Dendritic cell treated with granulocyte-macrophage colony-stimulating factor and Interleukin-4, amounts not matched to agents 40 ng/mL and 50 ng/mL, for 4 days (primary cell): ENCODE data around the gene TRIM52.

Experiments used
- H3K27ac Mint-ChIP-seq: one replicate; pipeline ENCODE4 v1.8.0; 2022; ENCODE audit warnings: mild to moderate bottlenecking, mixed read lengths
- H3K27me3 Mint-ChIP-seq: one replicate; pipeline ENCODE4 v1.8.0; 2022; ENCODE audit warnings: mild to moderate bottlenecking, mixed read lengths
- H3K36me3 Mint-ChIP-seq: one replicate; pipeline ENCODE4 v1.8.0; 2022; ENCODE audit warnings: low read depth, mixed read lengths
- H3K4me1 Mint-ChIP-seq: one replicate; pipeline ENCODE4 v1.8.0; 2022; ENCODE audit warnings: low read depth, mixed read lengths
- H3K4me3 Mint-ChIP-seq: one replicate; pipeline ENCODE4 v1.8.0; 2022; ENCODE audit warnings: mild to moderate bottlenecking, moderate library complexity, mixed read lengths
- H3K9me3 Mint-ChIP-seq: one replicate; pipeline ENCODE4 v1.8.0; 2022; ENCODE audit warnings: mixed read lengths
- intact Hi-C: fragments of 100-400 bp; cut with micrococcal nuclease; formaldehyde crosslinking; loops from one replicate; pipeline ENCODE4 v1.15.0; 2022

Gene TRIM52

GRCh38 chr5:181207214-181207959 lies 53.6 kb downstream of the TRIM52 start:
- H3K4me1 Mint-ChIP-seq: peaks cover 48% of the 10 kb centered on the region

GRCh38 chr5:181205761-181206649 lies 54.9 kb downstream of the TRIM52 start:
- H3K4me3 Mint-ChIP-seq: peak overlapping the region; percentile 89
- H3K36me3 Mint-ChIP-seq: peaks cover 10% of the 10 kb centered on the region
- H3K4me1 Mint-ChIP-seq: peaks cover 48% of the 10 kb centered on the region
- intact Hi-C loops: loop anchor here (1.0 to 5.0 kb wide), 3 partner anchors 15 to 34 kb away; partner anchors contain the start of gene TRIM41
- H3K27ac Mint-ChIP-seq: peak overlapping the region; percentile 70
- peaks cover 20% of the 10 kb centered on the region for H3K27me3 Mint-ChIP-seq
- no peaks in the 10 kb centered on the region for H3K9me3 Mint-ChIP-seq

More at GRCh38 chr5:181207214-181207959, 53.6 kb downstream of the TRIM52 start:
- peak overlapping the region; percentile 89 for H3K4me3 Mint-ChIP-seq
- intact Hi-C loops: loop anchor here (2.0 to 5.0 kb wide), 2 partner anchors 15 to 35 kb away; partner anchors contain the start of gene TRIM41
- no peaks in the 10 kb centered on the region for H3K9me3 Mint-ChIP-seq
- peaks cover 10% of the 10 kb centered on the region for H3K36me3 Mint-ChIP-seq
- H3K27me3 Mint-ChIP-seq: peaks cover 20% of the 10 kb centered on the region
- peak overlapping the region; percentile 70 for H3K27ac Mint-ChIP-seq
